K562 (cell line): ENCODE measurements around the gene ELP1. TPM values are rescaled to one million over a fixed set of nuclear protein-coding genes. Genes with fewer than 3 reads are reported as not detected.

ENCODE experiments used
- ATAC-seq: fragments of 200-7000 bp; cut with Tn5 transposase; 3 replicates; pipeline ENCODE4 v1.9.1; 2020; ENCODE audit warnings: moderate library complexity
- BruUV-seq: library from RNA; stranded (reverse); fragments of 400-500 nt; replicated peaks from 2 replicates; lab custom pipeline; 2021; lab: Mats Ljungman, UMichigan
- CTCF ChIA-PET: fragments of 300-600 bp; formaldehyde crosslinking; extraction: SDS; loops from one replicate; lab custom pipeline; 2021; ENCODE audit warnings: low intra/inter-chr PET ratio; lab: Yijun Ruan, JAX
- POLR2A ChIA-PET: fragments of 300-600, 350-650 bp; sonication (Branson Sonifier 250); formaldehyde crosslinking; extraction: SDS; loops from one replicate; lab custom pipeline; 2021; ENCODE audit warnings: antibody characterized with exemption, inconsistent platforms; lab: Yijun Ruan, JAX
- DNase-seq, 4 experiments: peaks; one replicate each; pipeline versions ENCODE4 v3.0.0 to v3.0.0-alpha.2; 2011 to 2018; ENCODE audit warnings: low spot score in 3 of 4, mixed read lengths in 3 of 4; ENCODE audit errors: extremely low read depth in 1 of 4
- FAIRE-seq: peaks from 2 replicates; lab custom pipeline; 2011; peaks lifted over from hg19 to GRCh38; lab: Jason Lieb, UNC
- H2AFZ ChIP-seq: 2 replicates; pipeline ENCODE4 v1.6.0; 2011; ENCODE audit warnings: low read depth, low read length, control low read depth, inconsistent platforms
- H3K27ac ChIP-seq: fragments of 200-600 bp; 3 replicates; pipeline ENCODE4 v1.8.0; 2011; ENCODE audit warnings: low read depth, mild to moderate bottlenecking, control low read depth, inconsistent platforms, low read length, moderate library complexity, mixed read lengths; ENCODE audit errors: extremely low read depth
- H3K27me3 ChIP-seq, 2 experiments: fragments of 300-600 bp in 1 of 2; 2 replicates in 1 of 2; 3 replicates in 1 of 2; pipeline versions ENCODE4 v1.6.0 to v1.8.0; 2011; ENCODE audit warnings: inconsistent platforms in 2 of 2, low read length in 2 of 2, mild to moderate bottlenecking in 1 of 2, mixed read lengths in 1 of 2, moderate library complexity in 1 of 2; ENCODE audit not compliant: control insufficient read depth in 2 of 2, insufficient read depth in 2 of 2
- H3K36me3 ChIP-seq: fragments of 300-600 bp; 3 replicates; pipeline ENCODE4 v1.8.0; 2011; ENCODE audit warnings: mild to moderate bottlenecking, low read length, inconsistent platforms; ENCODE audit not compliant: control insufficient read depth, insufficient read depth
- H3K4me1 ChIP-seq, 2 experiments: fragments of 200-600 bp in 1 of 2; replicated peaks in 1 of 2; 2 replicates in 1 of 2; 3 replicates in 1 of 2; pipeline versions ENCODE4 v1.5.1 to v1.8.0; 2011; ENCODE audit warnings: inconsistent platforms in 2 of 2, low read length in 2 of 2, mild to moderate bottlenecking in 1 of 2, mixed read lengths in 1 of 2, moderate library complexity in 1 of 2; ENCODE audit not compliant: control insufficient read depth in 2 of 2, insufficient read depth in 2 of 2
- H3K4me2 ChIP-seq: 2 replicates; pipeline ENCODE4 v1.6.1; 2011; ENCODE audit warnings: low read length, control low read depth, inconsistent platforms, mixed read lengths; ENCODE audit not compliant: insufficient read depth
- H3K4me3 ChIP-seq: fragments of 200-600 bp; sonication (generic), shearing (Covaris generic); 2 replicates; pipeline ENCODE4 v1.5.1; 2016; ENCODE audit warnings: control low read depth, inconsistent platforms
- H3K79me2 ChIP-seq: fragments of 200-600 bp; 3 replicates; pipeline ENCODE4 v1.8.0; 2011; ENCODE audit warnings: low read length, inconsistent platforms; ENCODE audit not compliant: control insufficient read depth, insufficient read depth
- H3K9ac ChIP-seq, 2 experiments: 2 replicates each; pipeline versions ENCODE4 v1.6.0 to v1.6.1; 2011; ENCODE audit warnings: low read depth in 2 of 2, low read length in 2 of 2, control low read depth in 1 of 2, inconsistent platforms in 1 of 2, mild to moderate bottlenecking in 1 of 2, mixed read lengths in 1 of 2; ENCODE audit not compliant: insufficient read depth in 1 of 2
- H3K9me1 ChIP-seq: one replicate; pipeline ENCODE4 v1.6.0; 2011; ENCODE audit warnings: inconsistent platforms, mild to moderate bottlenecking, low read length, moderate library complexity; ENCODE audit not compliant: control insufficient read depth, insufficient read depth
- H3K9me3 ChIP-seq: replicated peaks from 2 replicates; pipeline ENCODE4 v1.5.1; 2011; ENCODE audit warnings: low read depth, low read length, inconsistent platforms; ENCODE audit not compliant: control insufficient read depth, insufficient read depth
- H4K20me1 ChIP-seq: replicated peaks from 2 replicates; pipeline ENCODE4 v1.6.1; 2011; ENCODE audit warnings: low read length, inconsistent platforms, mixed read lengths; ENCODE audit not compliant: control insufficient read depth, insufficient read depth
- GATAD2B ChIP-seq: fragments of 450-650 bp; IDR thresholded peaks from 2 replicates; pipeline ENCODE4 v1.6.1; 2017; ENCODE audit warnings: mild to moderate bottlenecking, borderline replicate concordance
- KDM2B ChIP-seq: fragments of 250-450 bp; sonication (Bioruptor Pico); IDR thresholded peaks from 2 replicates; pipeline ENCODE4 v1.8.0; 2021; ENCODE audit warnings: mild to moderate bottlenecking, moderate library complexity
- KDM5B ChIP-seq: fragments of 200-600 bp; sonication (generic); IDR thresholded peaks from 2 replicates; pipeline ENCODE4 v1.6.1; 2012; ENCODE audit warnings: low read depth, mild to moderate bottlenecking, moderate library complexity, low read length, control low read depth, inconsistent platforms; ENCODE audit not compliant: insufficient replicate concordance
- MTF1 ChIP-seq: fragments of 250-450 bp; sonication (Bioruptor Pico); IDR thresholded peaks from 2 replicates; pipeline ENCODE4 v1.9.0; 2021; ENCODE audit warnings: moderate library complexity, mild to moderate bottlenecking, inconsistent platforms, borderline replicate concordance
- PREB ChIP-seq: sonication (generic); formaldehyde crosslinking; IDR thresholded peaks from 2 replicates; pipeline ENCODE4 v1.8.1; 2023; ENCODE audit warnings: mild to moderate bottlenecking, missing genetic modification reagents
- RFX5 ChIP-seq: IDR thresholded peaks from 2 replicates; pipeline ENCODE4 v1.6.1; 2011; ENCODE audit warnings: low read depth, mild to moderate bottlenecking, improper control_type of control experiment, low read length
- SIX5 ChIP-seq, 2 experiments: IDR thresholded peaks; 2 replicates each; pipeline ENCODE4 v1.6.1; 2011; ENCODE audit warnings: low read length in 2 of 2, borderline replicate concordance in 1 of 2, low read depth in 1 of 2, mild to moderate bottlenecking in 1 of 2, moderate library complexity in 1 of 2; ENCODE audit not compliant: insufficient read depth in 1 of 2
- TBL1XR1 ChIP-seq, 2 experiments: IDR thresholded peaks; 2 replicates each; pipeline ENCODE4 v1.6.1; 2012; ENCODE audit warnings: improper control_type of control experiment in 2 of 2, low read length in 2 of 2, mild to moderate bottlenecking in 1 of 2
- ZBTB9 ChIP-seq: fragments of 450-650 bp; formaldehyde crosslinking; IDR thresholded peaks from 2 replicates; pipeline ENCODE4 v1.4.0; 2020; ENCODE audit warnings: mild to moderate bottlenecking, moderate library complexity
- ZFP91 ChIP-seq: sonication (generic); formaldehyde crosslinking; IDR thresholded peaks from 2 replicates; pipeline ENCODE4 v1.8.0; 2022; ENCODE audit warnings: mild to moderate bottlenecking, missing genetic modification reagents
- ZMIZ1 ChIP-seq, 2 experiments: fragments of 150-350 bp in 1 of 2; IDR thresholded peaks; 2 replicates each; pipeline ENCODE4 v1.6.1; 2012 to 2016; ENCODE audit warnings: low read depth in 2 of 2, low read length in 2 of 2, mild to moderate bottlenecking in 1 of 2, moderate library complexity in 1 of 2
- ZNF174 ChIP-seq: fragments of 250-450 bp; sonication (Bioruptor Pico); IDR thresholded peaks from 2 replicates; pipeline ENCODE4 v1.4.0; 2020; ENCODE audit warnings: mild to moderate bottlenecking
- ZNF436 ChIP-seq: fragments of 250-450, 450-650 bp; sonication (Bioruptor Pico); formaldehyde crosslinking; IDR thresholded peaks from 2 replicates; pipeline ENCODE4 v1.7.0; 2020; ENCODE audit warnings: mild to moderate bottlenecking
- ZNF551 ChIP-seq: fragments of 250-450 bp; sonication (Bioruptor Pico); IDR thresholded peaks from 2 replicates; pipeline ENCODE4 v1.5.0; 2021; ENCODE audit warnings: mild to moderate bottlenecking, moderate library complexity
- WGBS: fragments of 100-300 bp; shearing (Covaris generic); methylation state at CpG from one replicate; pipeline ENCODE4 v1.1.6; 2016; ENCODE audit warnings: low coverage, mixed read lengths; ENCODE audit not compliant: insufficient coverage; ENCODE audit errors: missing lambda C conversion rate; 5-methylcytosine and 5-hydroxymethylcytosine counted together
- in situ Hi-C: fragments of 300-500 bp; cut with MboI; formaldehyde crosslinking; loops from 4 replicates; pipeline ENCODE4 v1.15.0; 2018; ENCODE audit warnings: inconsistent platforms, mixed read lengths
- intact Hi-C: fragments of 100-400 bp; cut with micrococcal nuclease; formaldehyde crosslinking; loops from 2 replicates; pipeline ENCODE4 v1.14.2; 2022
- polyA plus RNA-seq, 8 experiments: library from polyadenylated mRNA; depleted of rRNA in 4 of 8; stranded (reverse) in 5 of 8; unstranded in 3 of 8; fragments of >200 nt; fragmentation: Nextera tagmentation in 2 of 8; fragmentation: Illumina TruSeq in 1 of 8; extraction: Ambion mirVana in 2 of 8; extraction: Trizol in 1 of 8; gene quantifications; 2 replicates each; pipeline versions ENCODE4 v1.2.1 to v1.2.3, GENCODE V29; 2011 to 2014; ENCODE audit warnings: inconsistent platforms in 1 of 8, missing spikeins in 1 of 8
- total RNA-seq, 7 experiments: library from RNA; depleted of rRNA in 6 of 7; stranded (reverse); fragments of >200 nt in 6 of 7; fragmentation: Illumina TruSeq in 2 of 7; extraction: Trizol in 2 of 7; gene quantifications; 2 replicates each; pipeline versions ENCODE4 v1.2.1 to v1.2.3, GENCODE V29; 2011 to 2021; ENCODE audit warnings: low replicate concordance in 1 of 7

Gene ELP1
- total and polyA plus RNA-seq, 9 of the 15 experiments (the other 6 are each of a cell fraction or from before 2014, with no cell fraction given), result 17.0 to 48.6 (median 39.7) TPM

GRCh38 chr9:108934323-108934893 lies 484 bp upstream of the ELP1 start, which contains the start of gene ABITRAM:
Gene ABITRAM, plus strand, starts transcription at chr9:108934400. Its CDS starts 87 bp downstream, at chr9:108934487.
- H3K9me1 ChIP-seq, result no peaks in the 10 kb centered on the region
- TF ChIP-seq GATAD2B, result no peak
- no peak for TF ChIP-seq MTF1 (CRISPR knock-in tag)
- no peak for TF ChIP-seq ZMIZ1 (IDR thresholded peaks at IDR 0.05; ENCODE audit: low read depth in 2 of 2, low read length in 2 of 2)
- no peak for TF ChIP-seq ZFP91 (CRISPR knock-in tag)
- no peak for TF ChIP-seq ZNF174 (CRISPR knock-in tag)
- TF ChIP-seq KDM5B, result peak; percentile 58
- TF ChIP-seq ZNF551 (CRISPR knock-in tag), result no peak
- TF ChIP-seq TBL1XR1 (IDR thresholded peaks at IDR 0.05; ENCODE audit: low read length in 2 of 2), result no peak
- no peak for TF ChIP-seq KDM2B (CRISPR knock-in tag)
- peak; percentile 62; the same call in 1 of the 2 replicates for TF ChIP-seq ZBTB9 (CRISPR knock-in tag)
- no peak for TF ChIP-seq PREB (CRISPR knock-in tag)
- TF ChIP-seq SIX5 (IDR thresholded peaks at IDR 0.05; ENCODE audit: borderline replicate concordance in 1 of 2, insufficient read depth in 1 of 2, low read depth in 1 of 2, low read length in 2 of 2), result no peak
- no peak for TF ChIP-seq RFX5
- no peak for TF ChIP-seq ZNF436

More at GRCh38 chr9:108934323-108934893, 484 bp upstream of the ELP1 start, which contains the start of gene ABITRAM:
- DNase-seq (peak; percentile 89 to 96 (median 95)), FAIRE-seq (no peak), ATAC-seq (peak; percentile 88)
- Histone ChIP-seq H3K4me2 (peak within 1 kb of the TSS; percentile 99), H3K9ac (peak within 1 kb of the TSS; percentile 83 to 94), H3K36me3 (peaks cover 47% of the 10 kb centered on the region), H3K4me3 (peak within 1 kb of the TSS; percentile 86), H3K9me3 (no peaks in the 10 kb centered on the region), H3K27ac (peak within 1 kb of the TSS; percentile 79), H3K4me1 (peaks cover 0 to 12% of the 10 kb centered on the region in 2 experiments; a peak in 4 of 5 replicates), H3K79me2 (peaks cover 47% of the 10 kb centered on the region), H3K27me3 (no peaks in the 10 kb centered on the region), H4K20me1 (no peaks in the 10 kb centered on the region), H2AFZ (peak within 1 kb of the TSS; percentile 97)
- intact Hi-C loops, result loop anchor here (5.0 kb wide), 2 partner anchors 78 to 263 kb away; partner anchors contain the start of gene CTNNAL1
- BruUV-seq, result TSS peak; percentile 54
- 0% methylated on average over 27 of the region's 47 CpGs for WGBS
- ChIA-PET CTCF (no interaction called here), POLR2A (interaction anchor here (0.5 kb wide), 2 partner anchors 19 to 43 kb away, joined by 3 read pairs; no protein-coding TSS in a partner anchor)
- in situ Hi-C loops, result no loop called here
